Astrocyte of the spinal cord (primary cell): Measurements from ENCODE around the gene FBXL17.

Source experiments
- DNase-seq: peaks from one replicate; pipeline ENCODE4 v3.0.0; 2011; ENCODE audit warnings: low read depth, low spot score
- H3K4me3 ChIP-seq: 2 replicates; pipeline ENCODE4 v1.5.1; 2011; ENCODE audit warnings: low read depth, mild to moderate bottlenecking, low read length, moderate library complexity
- CTCF ChIP-seq: IDR thresholded peaks from 2 replicates; pipeline ENCODE4 v1.5.1; 2012; ENCODE audit warnings: low read depth, mild to moderate bottlenecking, low read length, inconsistent platforms
- in situ Hi-C: cut with HindIII; loops from 2 replicates; pipeline ENCODE4 v1.10.0; 2017; ENCODE audit warnings: low sequenced_read_pairs

The FBXL17 gene

GRCh38 chr5:107876261-107876660 lies 505.6 kb downstream of the FBXL17 start:
- DNase-seq: no peak
- no peak overlapping the region for H3K4me3 ChIP-seq
- in situ Hi-C loops: no loop called here
- TF ChIP-seq CTCF: no peak

- no peak for TF ChIP-seq CTCF
- DNase-seq: peak; percentile 55
- H3K4me3 ChIP-seq: no peak overlapping the region
- in situ Hi-C loops: no loop called here
Observed at GRCh38 chr5:107875833-107876232, 506.1 kb downstream of the FBXL17 start.

GRCh38 chr5:107874795-107875194 lies 507.1 kb downstream of the FBXL17 start:
- in situ Hi-C loops: no loop called here
- DNase-seq: peak; percentile 20
- TF ChIP-seq CTCF: no peak
- no peak overlapping the region for H3K4me3 ChIP-seq

- DNase-seq: no peak
- no peak for TF ChIP-seq CTCF
- in situ Hi-C loops: no loop called here
- no peak overlapping the region for H3K4me3 ChIP-seq
Observed at GRCh38 chr5:107873877-107874276, 508.0 kb downstream of the FBXL17 start.

GRCh38 chr5:107871023-107871422 lies 510.9 kb downstream of the FBXL17 start:
- TF ChIP-seq CTCF: no peak
- in situ Hi-C loops: no loop called here
- no peak for DNase-seq
- no peak overlapping the region for H3K4me3 ChIP-seq

GRCh38 chr5:107869438-107870115 lies 512.3 kb downstream of the FBXL17 start:
- peak; percentile 61 for DNase-seq
- no peak overlapping the region for H3K4me3 ChIP-seq
- in situ Hi-C loops: no loop called here
- no peak for TF ChIP-seq CTCF
